ENCODE results near the gene NEU2. TPM values are rescaled to one million over a fixed set of nuclear protein-coding genes. Genes with fewer than 3 reads are reported as not detected.

Gene NEU2
- total and polyA plus RNA-seq, 2 of the 13 experiments (the other 11 are each of a cell fraction or from before 2014, with no cell fraction given) = not detected

- TF ChIP-seq THAP9 (CRISPR knock-in tag; IDR thresholded peaks at IDR 0.05; ENCODE audit: borderline replicate concordance) (no peak), ZNF512B (CRISPR knock-in tag; IDR thresholded peaks at IDR 0.05; ENCODE audit: borderline replicate concordance) (no peak), ZNF230 (CRISPR knock-in tag; IDR thresholded peaks at IDR 0.05) (no peak), ZBTB37 (CRISPR knock-in tag; IDR thresholded peaks at IDR 0.05) (no peak), GPN1 (CRISPR knock-in tag; IDR thresholded peaks at IDR 0.05; ENCODE audit: borderline replicate concordance) (no peak), HNF4A (CRISPR knock-in tag; IDR thresholded peaks at IDR 0.05) (no peak), STAG1 (CRISPR knock-in tag; IDR thresholded peaks at IDR 0.05) (no peak), SRSF4 (IDR thresholded peaks at IDR 0.05; ENCODE audit: low read depth, low read length, poor library complexity, severe bottlenecking) (no peak), CC2D1A (CRISPR knock-in tag; IDR thresholded peaks at IDR 0.05) (no peak), EEA1 (CRISPR knock-in tag; IDR thresholded peaks at IDR 0.05; ENCODE audit: borderline replicate concordance) (no peak)
Observed at GRCh38 chr2:233041722-233042323, 9.4 kb downstream of the NEU2 start (continued).

Data from HepG2 (cell line).